ENCODE data around the gene CA7.

The CA7 gene

DNA sequence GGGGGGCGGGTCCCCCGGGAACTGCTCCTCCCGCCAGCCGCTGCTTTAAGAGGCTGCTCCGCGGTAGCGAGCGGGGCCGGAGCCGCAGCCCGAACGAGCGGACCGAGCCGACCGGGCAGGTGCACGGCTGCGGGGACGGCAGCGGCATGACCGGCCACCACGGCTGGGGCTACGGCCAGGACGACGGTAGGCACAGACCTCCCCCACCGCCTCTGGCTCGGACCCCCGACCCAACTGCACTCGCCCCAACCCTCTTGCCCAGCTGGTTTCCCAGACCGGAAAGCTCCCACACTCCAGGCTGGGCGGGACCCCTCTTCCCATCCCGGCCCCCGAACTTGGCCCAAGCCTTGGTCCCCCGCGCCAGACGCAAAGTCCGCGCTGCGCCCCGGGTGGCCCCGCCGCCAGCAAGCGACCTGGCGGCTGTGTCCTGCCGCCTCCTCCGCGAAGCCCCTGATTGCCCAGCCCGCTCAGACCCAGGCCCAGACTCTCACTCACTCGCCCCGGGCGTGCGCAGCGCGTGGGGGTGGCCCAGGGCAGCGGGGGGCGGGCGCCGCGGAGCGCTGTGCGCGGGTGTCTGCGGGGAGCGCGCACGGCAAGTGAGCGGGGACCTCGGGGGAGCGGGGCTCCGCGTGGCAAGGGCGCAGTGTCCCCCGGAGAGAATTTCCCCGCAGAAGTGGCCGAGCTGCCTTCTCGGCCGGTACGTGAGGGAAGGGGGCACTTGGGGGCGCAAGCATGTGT, at the start of gene CA7:
Gene CA7 (plus strand): TSS at position 73 of the 738 bp plus-strand sequence. CDS start 74 bp downstream, at position 147.
- DNase-seq, result no peak

DNA sequence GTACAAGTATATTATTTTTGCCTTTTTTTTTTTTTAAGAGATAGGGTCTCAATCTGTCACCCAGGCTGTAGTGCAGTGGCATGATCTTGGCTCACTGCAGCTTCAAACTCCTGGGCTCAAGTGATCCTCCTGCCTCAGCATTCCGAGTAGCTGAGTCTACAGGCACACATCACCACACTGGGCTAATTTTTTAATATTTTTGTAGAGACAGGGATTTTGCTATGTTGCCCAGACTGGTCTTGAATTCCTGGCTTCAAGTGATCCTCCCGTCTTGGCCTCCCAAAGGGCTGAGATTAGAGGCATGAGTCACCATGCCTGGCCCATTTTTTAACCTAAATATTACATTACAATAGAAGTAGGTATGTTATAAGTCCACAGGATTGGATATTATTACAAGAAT, 46.1 kb upstream of the CA7 start:
- DNase-seq, result no peak

DNA sequence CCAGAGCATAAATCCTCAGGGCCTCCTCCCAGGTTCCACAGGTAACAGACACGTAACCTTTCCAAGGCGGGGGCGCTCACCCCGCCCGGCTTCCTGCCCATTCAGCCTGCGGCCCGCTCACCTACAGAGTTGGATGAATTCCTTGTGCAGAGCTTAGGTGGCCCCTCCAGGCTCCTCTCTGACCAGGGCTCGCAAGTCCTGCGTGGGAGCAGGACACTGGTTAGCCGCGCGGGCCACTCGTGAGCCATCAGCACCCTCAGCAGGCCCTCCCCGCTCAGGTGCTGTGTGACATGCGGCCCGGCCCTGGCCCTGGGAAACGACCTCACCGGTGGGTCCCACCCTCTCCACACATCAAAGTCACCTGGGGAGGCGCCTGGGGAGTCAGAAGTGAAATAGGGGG, 43.4 kb upstream of the CA7 start:
- DNase-seq, result no peak

DNA sequence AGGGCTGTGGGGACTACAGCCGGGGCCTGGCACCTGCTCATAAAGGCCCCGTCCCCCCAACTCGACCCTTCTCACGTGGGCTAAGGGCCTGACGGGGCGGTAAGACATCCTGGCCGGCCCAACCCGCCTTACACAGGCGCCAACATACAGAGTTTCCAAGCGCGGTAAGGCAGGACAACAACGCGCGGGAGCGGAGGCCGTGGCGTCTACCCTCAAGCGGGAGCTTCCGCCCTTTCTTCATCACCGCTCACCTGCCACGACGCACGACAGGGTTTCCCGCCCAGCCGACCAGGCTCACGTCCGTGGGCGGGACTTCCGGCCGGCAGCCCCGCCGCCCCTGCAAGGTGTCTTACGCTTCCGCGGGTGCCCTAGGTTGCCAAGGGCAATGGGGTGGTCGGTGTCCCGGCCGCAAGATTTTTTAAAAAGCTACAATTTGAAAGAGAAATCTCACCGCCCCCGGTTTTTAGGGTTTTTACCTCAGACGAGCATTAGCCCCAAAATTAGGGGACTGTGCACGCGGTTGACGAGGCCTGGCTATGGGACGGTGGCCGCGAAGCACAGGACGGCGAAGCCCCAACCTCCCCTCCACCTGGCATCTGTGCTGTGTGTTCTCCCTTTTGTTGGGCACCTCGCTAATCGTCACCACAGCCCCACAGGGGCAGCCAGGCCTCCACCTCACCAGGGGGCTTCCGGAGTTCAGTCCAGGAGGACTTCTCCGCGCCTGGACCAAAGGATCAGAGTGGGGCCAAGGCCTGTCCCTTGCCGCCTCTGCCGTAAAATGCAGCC, 42.7 kb upstream of the CA7 start, which contains the start of gene TERB1:
Gene TERB1 (minus strand): TSS at position 265 of the 786 bp plus-strand sequence. CDS start 4,786 bp downstream, outside the sequence.
- DNase-seq, result no peak

DNA sequence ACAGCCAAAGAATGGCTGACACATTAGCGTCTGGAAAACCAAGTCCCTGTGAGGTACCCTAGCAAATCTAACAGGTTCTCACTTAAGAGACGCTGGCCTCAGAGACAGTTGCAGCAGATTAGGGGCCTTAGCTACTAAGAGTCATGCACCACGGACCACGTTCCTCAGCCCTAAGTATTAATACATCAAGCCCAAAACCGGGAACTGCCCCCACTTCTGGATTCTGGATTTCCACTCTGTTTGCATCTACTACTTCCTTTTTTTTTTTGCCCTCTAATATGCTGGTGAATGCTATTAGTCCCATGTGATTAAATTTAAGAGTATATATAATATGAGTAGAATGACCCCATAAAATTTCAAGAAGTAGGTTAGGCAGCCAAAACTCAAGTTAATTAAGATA, 42.1 kb upstream of the CA7 start:
- DNase-seq, result no peak

DNA sequence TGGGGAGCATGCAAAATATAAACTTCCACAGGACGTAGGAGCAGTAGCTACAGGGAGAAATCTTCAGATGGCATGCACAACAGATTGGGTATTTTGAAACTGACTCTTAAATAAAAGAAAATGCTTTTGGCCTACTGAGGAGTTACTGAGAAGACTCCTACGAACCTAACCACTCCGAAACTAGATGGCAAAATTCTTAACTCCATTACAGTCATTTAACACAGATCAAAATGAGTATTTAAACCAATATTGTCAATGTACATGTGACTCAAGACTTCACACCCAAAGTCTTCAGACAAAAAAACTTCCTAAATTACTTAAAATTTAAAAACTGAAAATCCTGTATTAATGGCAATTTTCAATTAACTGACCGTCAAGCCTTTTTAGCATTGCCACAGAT, 34.4 kb upstream of the CA7 start:
- DNase-seq, result no peak

DNA sequence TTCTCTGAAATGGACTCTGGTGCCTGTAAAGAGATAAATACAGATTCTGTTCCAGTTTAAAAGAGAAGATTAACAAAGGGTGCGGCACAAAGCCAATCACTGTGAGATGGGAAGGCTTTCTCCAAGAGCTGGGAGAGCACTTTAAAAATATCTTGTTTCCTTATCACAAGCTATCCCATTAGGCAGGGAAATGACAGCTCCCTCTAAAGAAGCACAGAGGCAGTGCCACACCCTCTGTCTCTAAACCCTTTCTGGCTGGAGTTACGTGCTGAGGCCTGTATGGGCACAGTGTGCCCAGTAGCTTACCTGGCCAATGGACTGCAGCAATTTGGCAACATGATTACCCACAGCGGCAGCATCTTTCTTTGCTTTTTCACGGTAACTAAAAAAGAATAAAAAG, 33.8 kb upstream of the CA7 start:
- no peak for DNase-seq

DNA sequence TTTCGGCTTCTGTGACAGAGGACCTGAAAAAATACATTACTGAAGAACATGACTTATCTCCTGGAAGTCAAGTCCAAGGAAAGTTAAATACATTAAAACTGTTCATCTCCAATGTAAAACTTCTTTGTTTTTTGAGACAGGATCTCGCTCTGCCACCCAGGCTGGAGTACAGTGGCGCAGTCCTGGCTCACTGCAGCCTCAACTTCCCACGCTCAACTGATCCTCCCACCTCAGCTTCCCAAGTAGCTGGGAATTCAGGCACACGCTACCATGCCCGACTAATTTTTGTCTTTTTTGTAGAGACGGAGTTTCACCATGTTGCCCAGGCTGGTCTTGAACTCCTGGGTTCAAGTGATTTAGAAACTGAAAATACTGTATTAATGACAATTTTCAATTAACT, 33.2 kb upstream of the CA7 start:
- no peak for DNase-seq

DNA sequence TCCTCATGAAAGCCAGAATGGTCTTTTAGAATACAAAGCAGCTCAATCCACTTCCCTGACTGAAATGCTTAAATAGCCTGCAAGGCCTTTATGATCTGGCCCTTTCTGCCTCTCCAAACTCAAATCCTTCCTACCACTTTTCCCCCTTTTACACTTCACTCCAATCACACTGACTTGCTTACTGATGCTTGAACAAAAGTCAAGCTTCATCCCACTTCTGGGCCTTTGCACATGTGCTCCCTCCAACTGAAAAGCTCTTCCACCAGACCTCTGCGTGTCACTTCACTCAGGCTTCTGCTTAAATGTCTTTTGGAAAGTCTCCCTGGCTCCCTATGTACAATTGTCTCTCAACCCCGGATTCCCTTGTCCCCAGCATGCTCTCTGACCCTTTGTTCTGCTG, 29.5 kb upstream of the CA7 start:
- no peak for DNase-seq

DNA sequence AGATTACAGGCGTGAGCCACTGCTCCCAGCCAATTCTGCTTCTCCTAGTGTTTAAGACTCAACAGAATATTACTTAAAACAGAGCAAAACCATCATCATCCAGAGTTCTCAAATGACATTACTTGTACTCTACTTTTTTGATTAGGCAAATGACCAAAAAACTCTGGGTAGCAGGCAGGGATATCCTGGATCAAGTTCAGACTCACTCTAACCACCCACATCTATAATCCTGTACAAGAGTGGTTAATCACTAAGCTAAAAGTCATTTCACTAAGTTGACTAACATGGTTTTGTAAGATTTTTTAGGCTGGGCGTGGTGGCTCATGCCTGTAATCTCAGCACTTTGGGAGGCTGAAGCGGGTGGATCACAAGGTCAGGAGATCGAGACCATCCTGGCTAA, 20.2 kb upstream of the CA7 start:
- no peak for DNase-seq

DNA sequence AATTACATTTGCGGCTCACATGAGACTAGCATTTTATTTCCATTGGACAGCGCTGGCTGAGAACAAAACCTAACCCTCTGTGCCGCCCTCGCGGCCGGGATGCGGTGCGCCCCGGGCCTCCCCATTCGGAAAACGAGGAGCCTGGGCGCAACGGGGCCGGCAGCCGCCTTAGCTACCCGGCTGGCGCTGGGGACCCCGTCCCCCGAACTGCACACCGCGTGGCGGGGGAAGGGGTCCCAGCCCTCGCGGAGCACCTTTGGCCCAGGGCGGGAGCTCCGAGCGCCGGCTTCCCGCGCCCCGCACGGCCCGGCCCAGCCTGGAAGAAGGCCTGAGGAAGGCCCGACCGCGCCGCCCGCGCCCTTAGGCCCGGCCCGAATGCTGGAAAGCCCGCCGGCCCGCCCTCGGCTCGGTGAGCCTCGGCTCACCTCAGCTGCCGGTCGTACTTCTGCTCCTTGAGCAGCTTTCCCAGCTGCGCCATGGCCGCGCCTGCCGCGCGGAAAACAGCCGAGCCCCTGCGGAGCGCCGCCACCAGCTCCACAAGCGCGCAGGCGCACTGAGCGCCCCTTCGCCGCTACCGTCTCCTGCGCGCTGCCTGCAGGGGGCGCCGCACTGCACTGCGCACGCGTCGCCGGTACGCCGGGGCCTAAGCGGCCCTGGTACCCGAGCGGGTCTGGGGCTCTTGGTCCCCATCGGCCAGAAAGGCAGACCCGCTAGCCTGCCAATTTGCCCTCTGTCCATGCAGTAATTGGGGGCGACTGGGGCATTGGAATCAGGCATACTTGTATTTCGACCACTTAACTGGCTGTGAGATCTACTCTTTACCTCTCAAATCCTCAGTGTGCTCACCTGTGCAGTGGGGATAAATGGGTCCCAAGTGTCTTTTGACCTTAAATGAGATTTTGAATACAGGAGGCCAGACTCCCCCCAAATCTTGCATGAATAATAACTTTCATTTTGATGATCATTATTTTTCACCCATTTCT, 13.5 kb upstream of the CA7 start, which contains the start of gene NAE1:
Gene NAE1 (minus strand): TSS at position 555 of the 983 bp plus-strand sequence. CDS start 77 bp downstream, at position 478.
- peak; percentile 79 to 82 for DNase-seq

DNA sequence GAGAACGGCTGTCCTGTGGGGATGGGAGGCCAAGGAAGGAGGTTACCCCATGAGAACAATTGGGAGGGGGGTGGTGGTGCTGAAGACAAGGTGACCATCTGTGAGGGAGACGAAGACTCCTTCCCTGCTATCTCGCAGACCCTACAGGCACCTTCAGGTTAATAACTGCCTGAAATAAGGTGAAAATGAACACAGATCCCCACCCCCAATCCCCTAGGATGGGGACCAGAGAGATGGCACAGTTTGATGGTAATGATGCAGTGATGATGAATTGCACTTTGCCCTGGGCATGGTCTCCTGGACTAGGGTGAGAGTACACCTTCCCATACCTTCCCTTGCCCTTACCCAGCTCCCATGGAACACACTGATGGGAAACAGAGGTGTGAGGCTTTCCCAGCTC, 12.0 kb upstream of the CA7 start:
- no peak for DNase-seq

DNA sequence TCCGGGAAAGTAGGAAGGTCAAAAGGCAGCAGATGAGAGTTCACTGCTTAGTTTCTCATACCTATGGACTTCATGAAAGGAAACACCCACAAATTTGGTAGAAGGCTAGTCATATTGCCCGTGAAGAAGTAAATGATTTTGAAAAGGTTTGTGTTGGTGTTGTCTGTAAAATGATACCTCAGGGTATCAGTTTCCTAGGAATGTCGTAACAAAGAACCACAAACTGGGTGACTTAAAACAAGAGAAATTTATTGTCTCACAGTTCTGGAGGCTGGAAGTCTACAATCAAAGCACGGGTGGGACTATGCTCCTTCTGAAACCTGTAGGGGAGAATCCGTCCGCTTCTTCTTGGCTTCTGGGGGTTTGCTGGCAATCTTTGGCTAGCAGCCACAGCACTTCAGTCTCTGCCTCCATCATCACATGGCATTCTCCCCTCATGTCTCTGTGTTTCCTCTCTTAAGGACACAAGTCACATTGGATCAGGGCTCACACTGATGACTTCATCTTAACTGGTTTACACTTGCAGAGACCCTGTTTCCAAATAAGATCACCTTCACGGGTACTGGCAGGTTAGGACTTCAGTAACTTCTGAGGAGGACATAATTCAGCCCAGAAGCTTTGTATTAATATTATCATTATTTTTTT, 11.4 kb upstream of the CA7 start:
- no peak for DNase-seq

DNA sequence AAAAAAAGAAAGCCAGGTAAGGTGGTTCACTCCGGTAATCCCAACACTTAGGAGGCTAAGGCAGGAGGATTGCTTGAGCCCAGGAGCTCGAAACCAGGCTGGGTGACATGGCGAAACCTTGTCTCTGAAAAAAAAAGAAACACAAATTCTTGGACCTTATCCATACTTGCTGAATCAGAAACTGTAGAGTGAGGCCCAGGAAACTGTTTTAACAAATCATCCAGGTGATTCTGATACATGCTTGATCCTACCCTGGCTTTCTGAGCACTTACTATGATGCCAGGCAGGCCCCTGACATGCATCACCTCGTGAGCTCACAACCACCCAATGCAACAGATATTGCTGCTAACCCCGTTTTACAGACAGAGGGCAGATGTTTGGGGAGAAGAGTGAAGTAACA, 9.5 kb upstream of the CA7 start:
- no peak for DNase-seq

DNA sequence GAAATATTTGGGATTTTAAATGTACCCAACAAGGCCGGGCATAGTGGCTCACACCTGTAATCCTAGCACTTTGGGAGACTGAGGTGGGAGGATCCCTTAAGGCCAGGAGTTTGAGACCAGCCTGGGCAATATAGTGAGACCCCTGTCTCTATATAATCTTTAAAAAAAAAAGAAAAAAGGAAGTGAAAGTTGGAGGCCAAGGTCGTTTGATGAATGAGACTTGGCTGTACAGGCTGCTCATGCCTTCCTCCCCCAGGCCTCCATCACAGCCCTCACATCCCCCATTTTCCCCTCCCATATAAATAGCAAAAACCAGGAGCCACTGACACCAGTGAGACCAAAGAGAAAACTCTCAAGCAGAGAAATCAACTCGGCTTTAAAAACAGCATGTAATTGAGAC, 3.3 kb upstream of the CA7 start:
- DNase-seq, result no peak

DNA sequence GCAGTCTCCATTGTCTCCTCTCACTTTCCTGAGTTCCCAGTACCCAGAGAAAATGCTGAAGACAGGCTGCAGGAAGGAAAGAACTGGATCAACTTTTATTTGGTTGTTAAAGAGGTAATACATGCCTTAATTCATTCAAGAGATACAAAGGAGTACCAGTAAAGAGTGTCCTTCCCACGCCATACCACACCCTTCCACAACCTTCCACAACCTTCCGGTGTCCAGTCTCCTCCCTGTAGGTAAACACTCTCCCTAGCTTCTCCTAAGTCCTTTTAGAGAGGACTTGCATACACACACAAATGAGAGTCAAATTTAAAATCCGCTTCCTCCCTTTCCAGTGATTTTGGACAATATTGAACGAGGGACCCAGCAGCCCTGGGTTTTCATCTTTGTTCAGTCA, 2.8 kb upstream of the CA7 start:
- DNase-seq, result no peak

DNA sequence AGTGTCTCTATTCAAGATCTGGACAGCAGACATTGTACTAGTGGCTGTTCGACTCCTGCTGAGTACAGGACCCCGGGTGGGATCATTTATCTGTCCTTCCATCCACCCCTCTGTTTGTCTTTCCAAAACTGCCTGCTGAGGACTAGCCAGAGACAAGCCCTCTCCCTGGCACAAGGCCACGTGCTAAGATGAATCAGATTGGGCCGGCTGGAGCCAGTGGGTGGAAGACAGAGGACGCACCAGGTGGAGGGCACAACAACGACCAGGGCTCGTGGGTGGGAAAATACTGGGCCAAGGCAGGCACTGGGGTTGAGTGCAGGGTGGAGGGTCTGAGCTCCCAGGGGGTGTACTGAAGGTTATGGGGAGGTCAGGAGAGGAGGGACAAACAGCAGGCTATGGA, 1.4 kb upstream of the CA7 start:
- no peak for DNase-seq

DNA sequence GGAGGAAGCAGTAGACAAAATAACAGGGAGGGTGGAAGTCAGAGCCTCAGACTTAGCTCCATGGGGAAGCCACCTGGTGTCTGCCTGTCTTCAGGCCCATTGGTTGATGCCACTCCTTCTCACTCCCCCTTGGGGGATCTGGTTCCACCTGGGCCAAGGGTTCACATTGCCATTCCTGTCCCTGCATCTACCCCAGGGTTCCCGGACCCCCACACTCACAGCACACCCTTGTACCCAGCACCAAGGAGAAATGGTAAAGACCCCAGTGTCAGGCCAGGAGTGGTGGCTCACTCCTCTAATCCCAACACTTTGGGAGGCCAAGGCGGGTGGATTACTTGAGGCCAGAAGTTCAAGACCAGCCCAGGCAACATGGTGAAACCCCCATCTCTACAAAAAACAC, 1.0 kb upstream of the CA7 start:
- DNase-seq, result no peak

DNA sequence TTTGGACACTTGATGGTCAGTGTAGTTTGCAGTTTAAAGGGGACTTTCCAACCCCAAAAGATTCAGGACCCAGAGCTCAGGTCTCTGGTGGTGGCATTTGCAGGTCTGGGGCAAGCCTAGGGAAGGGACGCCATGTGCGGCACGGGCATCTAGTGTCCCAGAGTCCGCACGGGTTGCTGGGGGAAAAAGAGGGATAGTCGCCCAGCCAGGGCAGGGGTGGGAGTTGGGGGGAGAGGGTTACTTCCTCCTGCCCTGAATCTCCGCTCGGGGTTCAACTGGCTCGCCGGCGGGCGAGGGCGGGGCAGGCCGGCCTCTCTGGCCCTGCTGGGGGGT, 239 bp upstream of the CA7 start:
- DNase-seq, result no peak

DNA sequence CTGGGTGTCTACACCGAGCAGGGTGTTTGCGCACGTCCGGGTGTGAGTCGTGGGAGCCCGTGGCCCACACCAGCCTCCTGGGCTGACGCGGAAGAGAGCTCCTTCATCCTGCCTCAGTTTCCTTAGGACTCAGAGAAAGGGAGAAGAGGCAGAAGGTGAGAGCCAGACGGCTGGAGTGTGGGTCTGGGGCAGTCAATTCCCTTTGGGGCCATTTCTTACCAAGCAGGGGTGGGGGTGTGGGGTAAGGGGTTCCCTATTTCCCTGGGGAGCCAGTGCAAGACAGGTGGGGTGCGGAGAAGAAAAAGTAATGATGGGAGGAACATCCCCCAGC, 831 bp downstream of the CA7 start:
- DNase-seq, result no peak

DNA sequence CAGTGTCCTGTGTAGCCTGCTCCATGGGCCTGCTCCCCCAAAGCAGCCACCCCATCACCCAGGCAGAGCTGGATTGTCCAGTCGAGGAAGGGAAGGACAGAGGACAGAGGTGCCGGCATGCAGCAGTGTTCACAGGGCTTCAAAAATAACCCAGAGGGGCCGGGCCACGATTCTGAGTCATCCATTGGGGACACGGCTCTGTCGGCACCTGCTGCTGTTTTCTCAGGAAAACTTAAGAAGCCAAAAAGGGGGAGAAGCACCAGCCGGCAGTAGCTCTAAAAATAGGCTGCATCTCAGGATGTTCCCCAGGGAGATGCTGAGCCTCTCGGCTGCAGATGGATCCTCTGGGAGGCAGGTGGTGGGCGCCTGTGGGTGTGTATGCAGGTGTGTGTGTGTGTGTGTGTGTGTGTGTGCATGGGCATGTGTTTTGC, 1.6 kb downstream of the CA7 start:
- DNase-seq, result no peak

DNA sequence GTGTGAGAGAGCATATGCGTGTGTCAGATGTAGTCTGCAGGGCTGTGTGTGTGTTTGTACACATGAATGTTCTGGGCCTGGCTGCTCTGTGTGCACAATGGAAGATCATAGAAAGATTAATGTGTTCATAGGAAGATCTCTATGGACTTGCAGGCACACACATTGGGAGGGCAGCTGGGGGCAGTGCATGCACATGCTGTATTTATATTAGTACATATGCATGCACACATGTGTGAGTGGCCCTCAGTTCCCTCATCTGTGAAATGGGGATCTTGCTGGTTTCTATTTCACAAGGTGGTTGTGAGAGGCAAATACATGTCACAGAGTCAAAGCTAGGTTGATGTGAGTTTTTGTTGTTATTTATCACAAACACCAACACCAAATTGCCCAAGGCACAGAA, 2.1 kb downstream of the CA7 start:
- DNase-seq, result no peak

DNA sequence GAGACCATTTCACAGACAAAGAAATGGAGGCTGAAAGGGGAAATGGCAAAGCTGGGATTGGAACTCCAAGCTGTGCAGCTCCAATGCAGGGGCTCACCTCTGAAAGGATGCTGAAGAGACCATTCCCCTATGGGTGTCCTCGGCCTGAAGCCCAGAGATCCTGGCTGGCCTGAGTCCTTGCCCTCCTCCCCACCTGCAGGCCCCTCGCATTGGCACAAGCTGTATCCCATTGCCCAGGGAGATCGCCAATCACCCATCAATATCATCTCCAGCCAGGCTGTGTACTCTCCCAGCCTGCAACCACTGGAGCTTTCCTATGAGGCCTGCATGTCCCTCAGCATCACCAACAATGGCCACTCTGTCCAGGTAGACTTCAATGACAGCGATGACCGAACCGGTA, 2.6 kb downstream of the CA7 start:
- no peak for DNase-seq
